MCF 10A (cell line): ENCODE data around the gene FIS1. TPM values are rescaled to one million over a fixed set of nuclear protein-coding genes. Genes with fewer than 3 reads are reported as not detected.
"Not testable (repeated sequence)": the region's sequence is repeated elsewhere in the genome, so short reads cannot be mapped to it uniquely, and the experiment has no call there.

ENCODE experiments used
- BruUV-seq: library from RNA; stranded (reverse); fragments of 400-500 nt; replicated peaks from 2 replicates; lab custom pipeline; 2021; lab: Mats Ljungman, UMichigan
- CTCF ChIA-PET: fragments of 300-600 bp; sonication (Branson Sonifier 250); formaldehyde crosslinking; extraction: SDS; loops from one replicate; lab custom pipeline; 2021; ENCODE audit warnings: antibody characterized with exemption, inconsistent platforms; lab: Yijun Ruan, JAX
- POLR2A ChIA-PET: fragments of 300-600, 350-650 bp; sonication (Branson Sonifier 250); formaldehyde crosslinking; extraction: SDS; loops from one replicate; lab custom pipeline; 2020; ENCODE audit warnings: antibody characterized with exemption, inconsistent platforms; lab: Yijun Ruan, JAX
- DNase-seq: peaks from one replicate; pipeline ENCODE4 v3.0.0-alpha.2; 2018; ENCODE audit not compliant: unreplicated experiment
- H3K27ac Mint-ChIP-seq: one replicate; pipeline ENCODE4 v1.8.0; 2022; ENCODE audit warnings: mild to moderate bottlenecking, low read depth, mixed read lengths; ENCODE audit not compliant: unreplicated experiment
- H3K27me3 Mint-ChIP-seq: one replicate; pipeline ENCODE4 v1.8.0; 2022; ENCODE audit warnings: mixed read lengths; ENCODE audit not compliant: insufficient read depth, unreplicated experiment
- H3K36me3 Mint-ChIP-seq: one replicate; pipeline ENCODE4 v1.8.0; 2022; ENCODE audit warnings: mild to moderate bottlenecking, moderate library complexity, mixed read lengths; ENCODE audit not compliant: insufficient read depth, unreplicated experiment
- H3K4me1 Mint-ChIP-seq: one replicate; pipeline ENCODE4 v1.8.0; 2022; ENCODE audit warnings: mixed read lengths; ENCODE audit not compliant: insufficient read depth, unreplicated experiment
- H3K4me3 Mint-ChIP-seq: one replicate; pipeline ENCODE4 v1.8.0; 2022; ENCODE audit warnings: mild to moderate bottlenecking, moderate library complexity, mixed read lengths; ENCODE audit not compliant: unreplicated experiment
- H3K9me3 Mint-ChIP-seq: one replicate; pipeline ENCODE4 v1.8.0; 2022; ENCODE audit warnings: mixed read lengths; ENCODE audit not compliant: unreplicated experiment
- CTCF ChIP-seq: fragments of 200-600 bp; IDR thresholded peaks from one replicate; pipeline ENCODE4 v1.8.0; 2022; ENCODE audit warnings: antibody characterized with exemption, mild to moderate bottlenecking; ENCODE audit not compliant: unreplicated experiment
- intact Hi-C: fragments of 100-400 bp; cut with micrococcal nuclease; formaldehyde crosslinking; loops from 2 replicates; pipeline ENCODE4 v1.14.1; 2022
- total RNA-seq: library from RNA; stranded (reverse); gene quantifications from 2 replicates; pipeline ENCODE4 v1.2.3, GENCODE V29; 2022

The FIS1 gene
- total RNA-seq, 1 experiment from 2014 or later: 213 TPM

GRCh38 chr7:101285171-101285570 is 40.3 kb upstream of the FIS1 start:
- no TSS peak for BruUV-seq
- POLR2A ChIA-PET: no interaction called here

GRCh38 chr7:101280912-101281311 is 36.0 kb upstream of the FIS1 start:
- H3K9me3 Mint-ChIP-seq, DNase-seq, POLR2A ChIA-PET, H3K4me3 Mint-ChIP-seq, H3K36me3 Mint-ChIP-seq, H3K4me1 Mint-ChIP-seq, BruUV-seq, H3K27ac Mint-ChIP-seq: not testable (repeated sequence)
- H3K27me3 Mint-ChIP-seq: peaks cover 22% of the 10 kb centered on the region
- CTCF ChIA-PET: interaction anchor here (1.1 to 4.1 kb wide), 4 partner anchors 14 to 138 kb away, joined by 3 to 45 read pairs (median 17); partner anchors contain the start of gene FIS1
- intact Hi-C loops: loop anchor here (5.0 kb wide), 1 partner anchor 39 kb away; no protein-coding TSS in a partner anchor

More at GRCh38 chr7:101285171-101285570, 40.3 kb upstream of the FIS1 start:
- Mint-ChIP-seq H3K4me3 (no peak overlapping the region), H3K27ac (no peak overlapping the region), H3K9me3 (no peaks in the 10 kb centered on the region), H3K36me3 (no peaks in the 10 kb centered on the region), H3K4me1 (peaks cover 5% of the 10 kb centered on the region), H3K27me3 (peaks cover 24% of the 10 kb centered on the region)
- CTCF ChIA-PET: interaction anchor here (0.6 to 1.6 kb wide), 3 partner anchors 21 to 120 kb away, joined by 3 to 4 read pairs (median 3); no protein-coding TSS in a partner anchor
- TF ChIP-seq CTCF: no peak
- intact Hi-C loops: no loop called here
- no peak for DNase-seq

GRCh38 chr7:101278461-101279292 is 33.8 kb upstream of the FIS1 start:
- ChIA-PET POLR2A (no interaction called here), CTCF (interaction anchor here (1.0 to 2.2 kb wide), 3 partner anchors 12 to 135 kb away, joined by 4 to 8 read pairs (median 5); partner anchors contain the start of gene ZNHIT1)
- peaks cover 5% of the 10 kb centered on the region for H3K4me1 Mint-ChIP-seq
- H3K4me3 Mint-ChIP-seq: no peak overlapping the region
- intact Hi-C loops: no loop called here
- no TSS peak for BruUV-seq
- peaks cover 25% of the 10 kb centered on the region for H3K27me3 Mint-ChIP-seq
- H3K9me3 Mint-ChIP-seq: no peaks in the 10 kb centered on the region
- no peak overlapping the region for H3K27ac Mint-ChIP-seq
- DNase-seq: no peak
- no peaks in the 10 kb centered on the region for H3K36me3 Mint-ChIP-seq
- no peak for TF ChIP-seq CTCF

GRCh38 chr7:101277155-101277554 is 32.3 kb upstream of the FIS1 start:
- intact Hi-C loops: no loop called here
- no peaks in the 10 kb centered on the region for H3K4me1 Mint-ChIP-seq
- no peaks in the 10 kb centered on the region for H3K9me3 Mint-ChIP-seq
- ChIA-PET CTCF (interaction anchor here (0.6 to 1.3 kb wide), 3 partner anchors 13 to 107 kb away, joined by 3 to 10 read pairs (median 4); no protein-coding TSS in a partner anchor), POLR2A (interaction anchor here (0.7 to 0.8 kb wide), 2 partner anchors 25 to 52 kb away, joined by 3 read pairs; no protein-coding TSS in a partner anchor)
- no peak overlapping the region for H3K27ac Mint-ChIP-seq
- H3K27me3 Mint-ChIP-seq: peaks cover 33% of the 10 kb centered on the region
- DNase-seq: no peak
- no peak for TF ChIP-seq CTCF
- H3K4me3 Mint-ChIP-seq: no peak overlapping the region
- no TSS peak for BruUV-seq
- H3K36me3 Mint-ChIP-seq: no peaks in the 10 kb centered on the region
